GM18499 (cell line): ENCODE measurements around the gene PROM1.

Experiments
- ATAC-seq: cut with Tn5 transposase; IDR thresholded peaks from one replicate; pipeline ENCODE4 v1.9.1; 2021; ENCODE audit warnings: moderate number of reproducible peaks; ENCODE audit not compliant: insufficient read depth, unreplicated experiment

The PROM1 gene

GRCh38 chr4:16070203-16070602 is 13.6 kb downstream of the PROM1 start:
- no peak for ATAC-seq

- ATAC-seq = no peak
Measured at GRCh38 chr4:16067515-16067914, 16.3 kb downstream of the PROM1 start.

GRCh38 chr4:16066586-16067128 is 17.2 kb downstream of the PROM1 start:
- ATAC-seq = no peak

GRCh38 chr4:16065066-16065465 is 18.8 kb downstream of the PROM1 start:
- ATAC-seq = no peak

- no peak for ATAC-seq
Measured at GRCh38 chr4:16062601-16063000, 21.2 kb downstream of the PROM1 start.

GRCh38 chr4:16056681-16057385 is 27.0 kb downstream of the PROM1 start:
- no peak for ATAC-seq

- ATAC-seq = no peak
Measured at GRCh38 chr4:16055873-16056272, 27.9 kb downstream of the PROM1 start.

GRCh38 chr4:16055471-16055870 is 28.4 kb downstream of the PROM1 start:
- ATAC-seq = no peak

- no peak for ATAC-seq
Measured at GRCh38 chr4:16052939-16053338, 30.9 kb downstream of the PROM1 start.

GRCh38 chr4:16051980-16052379 is 31.8 kb downstream of the PROM1 start:
- ATAC-seq = no peak

GRCh38 chr4:16051132-16051531 is 32.7 kb downstream of the PROM1 start:
- ATAC-seq = no peak

GRCh38 chr4:16050669-16051068 is 33.2 kb downstream of the PROM1 start:
- no peak for ATAC-seq

GRCh38 chr4:16048619-16049419 is 35.0 kb downstream of the PROM1 start:
- no peak for ATAC-seq

- ATAC-seq = no peak
Measured at GRCh38 chr4:16045687-16046086, 38.1 kb downstream of the PROM1 start.

GRCh38 chr4:16043642-16044498 is 40.0 kb downstream of the PROM1 start:
- ATAC-seq = no peak

GRCh38 chr4:16039139-16039538 is 44.7 kb downstream of the PROM1 start:
- ATAC-seq = no peak

GRCh38 chr4:16037901-16038300 is 45.9 kb downstream of the PROM1 start:
- ATAC-seq = no peak

GRCh38 chr4:16035843-16036242 is 48.0 kb downstream of the PROM1 start:
- no peak for ATAC-seq

- no peak for ATAC-seq
Measured at GRCh38 chr4:16034010-16034748, 49.6 kb downstream of the PROM1 start.

GRCh38 chr4:16032396-16032770 is 51.4 kb downstream of the PROM1 start:
- ATAC-seq = no peak
